DOHH2 (cell line): ENCODE results near the gene AKIRIN2.

Experiments used
- H3F3A ChIP-seq: fragments of 200-600 bp; sonication (generic), shearing (Covaris generic); 2 replicates; pipeline ENCODE4 v1.6.0; 2016; ENCODE audit warnings: antibody characterized with exemption, mild to moderate bottlenecking; ENCODE audit not compliant: control insufficient read depth, insufficient read depth
- H3K27ac ChIP-seq: fragments of 200-600 bp; sonication (generic); 2 replicates; pipeline ENCODE4 v1.5.1; 2014; ENCODE audit warnings: low read depth, mild to moderate bottlenecking, low read length, moderate library complexity
- H3K27me3 ChIP-seq: fragments of 200-600 bp; sonication (generic); 2 replicates; pipeline ENCODE4 v1.6.1; 2014; ENCODE audit warnings: mild to moderate bottlenecking, low read length, mixed read lengths; ENCODE audit not compliant: control insufficient read depth
- H3K36me3 ChIP-seq: fragments of 200-600 bp; sonication (generic); 2 replicates; pipeline ENCODE4 v1.6.1; 2014; ENCODE audit warnings: mild to moderate bottlenecking, low read length, moderate library complexity, mixed read lengths; ENCODE audit not compliant: control insufficient read depth
- H3K4me1 ChIP-seq: fragments of 200-600 bp; sonication (generic); 2 replicates; pipeline ENCODE4 v1.6.1; 2014; ENCODE audit warnings: mild to moderate bottlenecking, low read length, mixed read lengths; ENCODE audit not compliant: control insufficient read depth
- H3K4me2 ChIP-seq: fragments of 200-600 bp; sonication (generic); 2 replicates; pipeline ENCODE4 v1.6.0; 2014; ENCODE audit warnings: mild to moderate bottlenecking, low read length, moderate library complexity
- H3K4me3 ChIP-seq: fragments of 200-600 bp; sonication (generic); 2 replicates; pipeline ENCODE4 v1.5.1; 2014; ENCODE audit warnings: mild to moderate bottlenecking, low read length, mixed read lengths
- H3K79me2 ChIP-seq: fragments of 200-600 bp; sonication (generic); 2 replicates; pipeline ENCODE4 v1.6.1; 2014; ENCODE audit warnings: mild to moderate bottlenecking, low read length, mixed read lengths; ENCODE audit not compliant: control insufficient read depth
- H3K9me2 ChIP-seq: fragments of 200-600 bp; sonication (generic); replicated peaks from 2 replicates; pipeline ENCODE4 v1.6.1; 2014; ENCODE audit warnings: mild to moderate bottlenecking, low read length, mixed read lengths; ENCODE audit not compliant: control insufficient read depth
- H3K9me3 ChIP-seq: fragments of 200-600 bp; sonication (generic); 2 replicates; pipeline ENCODE4 v1.6.1; 2014; ENCODE audit warnings: antibody characterized with exemption, low read length, mixed read lengths; ENCODE audit not compliant: control insufficient read depth, insufficient read depth
- H4K20me1 ChIP-seq: fragments of 200-600 bp; sonication (generic); 2 replicates; pipeline ENCODE4 v1.6.0; 2014; ENCODE audit warnings: low read depth, mild to moderate bottlenecking, antibody characterized with exemption, low read length, moderate library complexity; ENCODE audit not compliant: control insufficient read depth, insufficient read depth
- CTCF ChIP-seq: fragments of 200-600 bp; sonication (generic); IDR thresholded peaks from one replicate; pipeline ENCODE4 v1.5.1; 2014; ENCODE audit warnings: antibody characterized with exemption, mild to moderate bottlenecking, low read depth, low read length; ENCODE audit not compliant: poor library complexity, severe bottlenecking
- EZH2phosphoT487 ChIP-seq: fragments of 200-600 bp; sonication (generic); IDR thresholded peaks from 2 replicates; pipeline ENCODE4 v1.6.1; 2017; ENCODE audit warnings: borderline replicate concordance, mild to moderate bottlenecking, antibody characterized with exemption, low read length, moderate library complexity, mixed read lengths

AKIRIN2 gene

GRCh38 chr6:87672641-87673040 is 29.4 kb downstream of the AKIRIN2 start:
- no peaks in the 10 kb centered on the region for H3K9me2 ChIP-seq

GRCh38 chr6:87671555-87672029 is 30.4 kb downstream of the AKIRIN2 start:
- Histone ChIP-seq H3K27me3 (no peaks in the 10 kb centered on the region), H3K4me2 (no peak overlapping the region), H3K36me3 (peaks cover 88% of the 10 kb centered on the region), H4K20me1 (0 out of 2 replicates have a peak, but pooled peaks cover 7% of the 10 kb centered on the region), H3F3A (peaks cover 70% of the 10 kb centered on the region), H3K9me3 (no peaks in the 10 kb centered on the region), H3K4me1 (0 out of 2 replicates have a peak, but pooled peaks cover 7% of the 10 kb centered on the region), H3K4me3 (no peak overlapping the region), H3K27ac (no peak overlapping the region), H3K9me2 (no peaks in the 10 kb centered on the region), H3K79me2 (peaks cover 11% of the 10 kb centered on the region)
- TF ChIP-seq CTCF (no peak), EZH2phosphoT487 (no peak)

More at GRCh38 chr6:87672641-87673040, 29.4 kb downstream of the AKIRIN2 start:
- Histone ChIP-seq H3K4me1 (0 out of 2 replicates have a peak, but pooled peaks cover 7% of the 10 kb centered on the region), H3K79me2 (peaks cover 18% of the 10 kb centered on the region), H3K4me2 (no peak overlapping the region), H3K4me3 (no peak overlapping the region), H3K36me3 (peaks cover 91% of the 10 kb centered on the region), H4K20me1 (0 out of 2 replicates have a peak, but pooled peaks cover 7% of the 10 kb centered on the region), H3K9me3 (no peaks in the 10 kb centered on the region), H3F3A (peaks cover 70% of the 10 kb centered on the region), H3K27ac (no peak overlapping the region), H3K27me3 (no peaks in the 10 kb centered on the region)
- TF ChIP-seq EZH2phosphoT487: no peak
- TF ChIP-seq CTCF: no peak

- Histone ChIP-seq H3F3A (peaks cover 71% of the 10 kb centered on the region), H3K27me3 (no peaks in the 10 kb centered on the region), H3K36me3 (peaks cover 79% of the 10 kb centered on the region), H3K4me3 (no peak overlapping the region), H3K4me1 (0 out of 2 replicates have a peak, but pooled peaks cover 7% of the 10 kb centered on the region), H3K9me3 (no peaks in the 10 kb centered on the region), H4K20me1 (0 out of 2 replicates have a peak, but pooled peaks cover 7% of the 10 kb centered on the region), H3K4me2 (no peak overlapping the region), H3K79me2 (peaks cover 7% of the 10 kb centered on the region), H3K27ac (no peak overlapping the region), H3K9me2 (no peaks in the 10 kb centered on the region)
- TF ChIP-seq CTCF: no peak
- TF ChIP-seq EZH2phosphoT487: no peak
Measured at GRCh38 chr6:87670707-87671106, 31.3 kb downstream of the AKIRIN2 start.
